PC-3 (cell line): Measurements from ENCODE around the gene BTN1A1. TPM values are rescaled to one million over a fixed set of nuclear protein-coding genes. Genes with fewer than 3 reads are reported as not detected.

ENCODE experiments used
- ATAC-seq: fragments of 200-7000 bp; cut with Tn5 transposase; 2 replicates; pipeline ENCODE4 v1.9.1; 2020; ENCODE audit warnings: mild to moderate bottlenecking, moderate library complexity
- BruUV-seq: library from RNA; stranded (reverse); fragments of 400-500 nt; replicated peaks from 2 replicates; lab custom pipeline; 2021; lab: Mats Ljungman, UMichigan
- CTCF ChIA-PET: fragments of 300-600 bp; sonication (Branson Sonifier 250); formaldehyde crosslinking; loops from one replicate; lab custom pipeline; 2022; ENCODE audit warnings: antibody characterized with exemption; lab: Charles Lee
- POLR2A ChIA-PET: fragments of 300-600 bp; sonication (Branson Sonifier 250); formaldehyde crosslinking; loops from one replicate; lab custom pipeline; 2022; ENCODE audit warnings: antibody characterized with exemption; ENCODE audit not compliant: unreplicated experiment; lab: Charles Lee
- DNase-seq: peaks from one replicate; pipeline ENCODE4 v3.0.0-alpha.2; 2015
- H2AFZ ChIP-seq: fragments of 300-600 bp; sonication (generic); 2 replicates; pipeline ENCODE4 v1.6.0; 2016; ENCODE audit warnings: antibody characterized with exemption, low read length
- H3F3A ChIP-seq: fragments of 300-600 bp; sonication (generic); one replicate; pipeline ENCODE4 v1.6.0; 2017; ENCODE audit warnings: antibody characterized with exemption, low read length, control low read depth, mild to moderate bottlenecking; ENCODE audit not compliant: unreplicated experiment
- H3K27ac ChIP-seq: fragments of 300-600 bp; sonication (generic); 2 replicates; pipeline ENCODE4 v1.5.1; 2016; ENCODE audit warnings: mild to moderate bottlenecking, low read length
- H3K27me3 ChIP-seq: fragments of 300-600 bp; sonication (generic); 2 replicates; pipeline ENCODE4 v1.6.1; 2016; ENCODE audit warnings: low read length, mixed read lengths
- H3K36me3 ChIP-seq: fragments of 300-600 bp; sonication (generic); 2 replicates; pipeline ENCODE4 v1.6.1; 2016; ENCODE audit warnings: low read depth, mixed run types, low read length, mixed read lengths
- H3K4me1 ChIP-seq: fragments of 300-600 bp; sonication (generic); 2 replicates; pipeline ENCODE4 v1.5.1; 2016; ENCODE audit warnings: low read length; ENCODE audit not compliant: insufficient read depth
- H3K4me2 ChIP-seq: fragments of 300-600 bp; sonication (generic); 2 replicates; pipeline ENCODE4 v1.6.0; 2016; ENCODE audit warnings: low read length
- H3K4me3 ChIP-seq: fragments of 300-600 bp; sonication (generic); 2 replicates; pipeline ENCODE4 v1.5.1; 2016; ENCODE audit warnings: mild to moderate bottlenecking, low read length, mixed read lengths
- H3K79me2 ChIP-seq: fragments of 300-600 bp; sonication (generic); 2 replicates; pipeline ENCODE4 v1.6.1; 2017; ENCODE audit warnings: low read length, mixed read lengths
- H3K9ac ChIP-seq: fragments of 300-600 bp; sonication (generic); 2 replicates; pipeline ENCODE4 v1.6.0; 2016; ENCODE audit warnings: mild to moderate bottlenecking, low read length
- H3K9me2 ChIP-seq: fragments of 300-600 bp; sonication (generic); replicated peaks from 2 replicates; pipeline ENCODE4 v1.6.1; 2016; ENCODE audit warnings: mixed run types, low read length, mixed read lengths
- H3K9me3 ChIP-seq: fragments of 300-600 bp; sonication (generic); 2 replicates; pipeline ENCODE4 v1.6.1; 2016; ENCODE audit warnings: low read length, mixed read lengths
- H4K20me1 ChIP-seq: fragments of 300-600 bp; sonication (generic); 2 replicates; pipeline ENCODE4 v1.6.1; 2016; ENCODE audit warnings: low read length, mixed read lengths
- CTCF ChIP-seq: fragments of 300-600 bp; sonication (generic); conservative IDR thresholded peaks from 2 replicates; pipeline ENCODE4 v1.5.1; 2017; ENCODE audit warnings: antibody characterized with exemption, low read depth, mild to moderate bottlenecking, low read length
- EZH2 ChIP-seq: fragments of 300-600 bp; sonication (generic); IDR thresholded peaks from one replicate; pipeline ENCODE4 v1.6.1; 2017; ENCODE audit warnings: antibody characterized with exemption, mild to moderate bottlenecking, low read length; ENCODE audit not compliant: unreplicated experiment
- EZH2phosphoT487 ChIP-seq: fragments of 300-600 bp; sonication (generic); IDR thresholded peaks from 2 replicates; pipeline ENCODE4 v1.6.1; 2018; ENCODE audit warnings: mild to moderate bottlenecking, antibody characterized with exemption, low read length, borderline replicate concordance
- intact Hi-C: fragments of 100-400 bp; cut with micrococcal nuclease; formaldehyde crosslinking; loops from 2 replicates; pipeline ENCODE4 v1.9.0; 2023
- total RNA-seq: library from RNA; depleted of rRNA; stranded (reverse); fragments of >200 nt; gene quantifications from 2 replicates; pipeline ENCODE4 v1.2.3, GENCODE V29; 2014

Gene BTN1A1
- total RNA-seq, 1 experiment from 2014 or later: not detected

GRCh38 chr6:26538572-26538902 is 38.4 kb downstream of the BTN1A1 start:
- peaks cover 34% of the 10 kb centered on the region for H3K79me2 ChIP-seq
- peak overlapping the region; percentile 93 for H2AFZ ChIP-seq
- CTCF ChIA-PET: no interaction called here
- 0 out of 2 replicates have a peak, but pooled peaks cover 7% of the 10 kb centered on the region for H3K36me3 ChIP-seq
- H3K4me2 ChIP-seq: peak overlapping the region; percentile 95
- intact Hi-C loops: loop anchor here (1.0 to 5.0 kb wide), 2 partner anchors 15 to 321 kb away; a partner anchor contains a TSS
- no peaks in the 10 kb centered on the region for H4K20me1 ChIP-seq
- no peaks in the 10 kb centered on the region for H3K27me3 ChIP-seq
- H3F3A ChIP-seq: peaks cover 4% of the 10 kb centered on the region
- POLR2A ChIA-PET: interaction anchor here (0.6 kb wide), 1 partner anchor 516 kb away, joined by 4 read pairs; no protein-coding TSS in a partner anchor
- BruUV-seq: TSS peak; percentile 31
- TF ChIP-seq EZH2phosphoT487 (no peak), CTCF (no peak), EZH2 (no peak)
- H3K4me1 ChIP-seq: peaks cover 18% of the 10 kb centered on the region
- DNase-seq (peak; percentile 19), ATAC-seq (0 out of 2 replicates have a peak, but pooled peaks have one; percentile 0)
- H3K9ac ChIP-seq: peak overlapping the region; percentile 91
- no peaks in the 10 kb centered on the region for H3K9me3 ChIP-seq
- H3K27ac ChIP-seq: peak overlapping the region; percentile 86
- H3K4me3 ChIP-seq: peak overlapping the region; percentile 98
- H3K9me2 ChIP-seq: no peaks in the 10 kb centered on the region

GRCh38 chr6:26539071-26539615 is 39.0 kb downstream of the BTN1A1 start:
- no peaks in the 10 kb centered on the region for H3K9me2 ChIP-seq
- peaks cover 34% of the 10 kb centered on the region for H3K79me2 ChIP-seq
- DNase-seq: no peak

More at GRCh38 chr6:26539071-26539615, 39.0 kb downstream of the BTN1A1 start:
- BruUV-seq: no TSS peak
- no peaks in the 10 kb centered on the region for H4K20me1 ChIP-seq
- peak overlapping the region; percentile 91 for H3K9ac ChIP-seq
- ChIA-PET POLR2A (interaction anchor here (0.6 to 0.7 kb wide), 2 partner anchors 14 to 516 kb away, joined by 4 to 8 read pairs; no protein-coding TSS in a partner anchor), CTCF (interaction anchor here (0.6 kb wide), 1 partner anchor 37 kb away, joined by 3 read pairs; no protein-coding TSS in a partner anchor)
- peak overlapping the region; percentile 95 for H3K4me2 ChIP-seq
- peak overlapping the region; percentile 93 for H2AFZ ChIP-seq
- H3K4me1 ChIP-seq: peaks cover 18% of the 10 kb centered on the region
- H3K9me3 ChIP-seq: no peaks in the 10 kb centered on the region
- H3K36me3 ChIP-seq: 0 out of 2 replicates have a peak, but pooled peaks cover 7% of the 10 kb centered on the region
- no peak for TF ChIP-seq EZH2
- TF ChIP-seq CTCF: no peak
- TF ChIP-seq EZH2phosphoT487: no peak
- H3K4me3 ChIP-seq: peak overlapping the region; percentile 98
- no peaks in the 10 kb centered on the region for H3K27me3 ChIP-seq
- H3F3A ChIP-seq: peaks cover 4% of the 10 kb centered on the region
- intact Hi-C loops: loop anchor here (5.0 kb wide), 1 partner anchor 322 kb away; a partner anchor contains a TSS
- no peak for ATAC-seq
- H3K27ac ChIP-seq: peak overlapping the region; percentile 86
